ENCODE data around the gene ARAP3.

Gene ARAP3

GRCh38 chr5:141701360-141702119 lies 19.5 kb upstream of the ARAP3 start:
- no peak for DNase-seq

DNA sequence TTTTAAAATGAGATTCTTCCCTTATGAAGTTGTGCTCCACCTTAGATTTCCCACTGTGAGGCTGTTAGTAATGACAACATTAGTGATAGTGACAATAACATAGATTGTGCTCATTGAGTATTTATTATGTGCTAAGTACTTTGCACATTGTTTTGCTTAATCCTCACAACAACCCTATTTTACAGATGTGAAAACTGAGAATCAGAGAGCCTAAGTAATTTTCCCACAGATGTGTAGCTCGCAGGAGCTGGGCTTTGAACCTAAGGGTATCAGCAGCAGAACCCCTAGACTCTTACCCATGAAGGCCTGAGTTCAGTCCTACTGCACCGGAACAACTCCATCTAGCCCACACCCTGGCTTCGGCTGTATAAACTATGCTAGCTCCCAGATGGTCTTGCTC lies 15.6 kb upstream of the ARAP3 start:
- DNase-seq: no peak

DNA sequence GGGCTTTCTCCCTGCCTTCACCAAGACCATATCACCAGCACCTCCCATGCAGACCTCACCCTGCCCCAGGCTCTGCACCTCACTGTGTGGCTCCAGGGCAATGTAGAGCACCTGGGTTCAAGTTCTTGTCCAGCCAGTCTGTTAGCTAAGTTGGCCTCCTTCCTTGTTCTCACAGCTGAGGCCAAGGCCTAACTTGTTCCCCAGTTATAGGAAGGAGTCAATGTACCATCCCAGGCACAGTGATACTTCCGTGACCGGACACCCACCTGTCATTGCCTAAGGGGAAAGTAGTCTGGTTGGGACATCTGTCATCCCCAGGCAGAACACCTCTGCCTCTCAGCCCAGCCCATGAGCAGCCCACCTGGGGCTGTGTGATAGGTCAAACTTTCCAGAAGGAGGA lies 14.4 kb upstream of the ARAP3 start:
- no peak for DNase-seq

DNA sequence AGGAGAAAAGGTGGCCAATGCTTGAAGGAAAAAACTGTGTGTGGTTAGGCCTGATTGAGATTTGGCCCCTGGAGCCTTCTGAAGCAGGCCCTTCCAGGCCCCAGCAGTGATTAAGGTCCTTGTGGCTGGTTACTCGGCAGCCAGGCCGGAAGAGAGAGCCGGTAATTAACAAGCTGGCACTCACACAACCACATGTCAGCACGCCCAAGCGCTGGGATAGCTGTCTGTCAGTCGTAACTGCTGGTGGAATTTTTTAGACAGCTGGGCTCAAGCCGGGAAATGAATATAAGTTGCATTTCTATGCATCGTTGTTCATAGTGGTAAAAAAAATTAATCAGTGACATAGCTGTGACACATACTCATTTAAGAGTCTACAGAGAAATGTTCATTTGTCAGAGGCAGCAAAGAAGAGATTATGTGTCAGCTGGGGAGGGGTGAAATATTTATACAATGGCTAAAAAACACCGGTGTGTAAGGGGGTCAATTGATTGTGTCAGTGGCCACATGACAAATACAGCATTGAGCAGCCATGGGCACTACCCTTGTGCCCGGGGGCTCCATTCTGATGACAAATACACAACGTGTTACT lies 13.7 kb upstream of the ARAP3 start:
- DNase-seq: no peak

GRCh38 chr5:141694479-141694878 lies 12.4 kb upstream of the ARAP3 start:
- DNase-seq: no peak

DNA sequence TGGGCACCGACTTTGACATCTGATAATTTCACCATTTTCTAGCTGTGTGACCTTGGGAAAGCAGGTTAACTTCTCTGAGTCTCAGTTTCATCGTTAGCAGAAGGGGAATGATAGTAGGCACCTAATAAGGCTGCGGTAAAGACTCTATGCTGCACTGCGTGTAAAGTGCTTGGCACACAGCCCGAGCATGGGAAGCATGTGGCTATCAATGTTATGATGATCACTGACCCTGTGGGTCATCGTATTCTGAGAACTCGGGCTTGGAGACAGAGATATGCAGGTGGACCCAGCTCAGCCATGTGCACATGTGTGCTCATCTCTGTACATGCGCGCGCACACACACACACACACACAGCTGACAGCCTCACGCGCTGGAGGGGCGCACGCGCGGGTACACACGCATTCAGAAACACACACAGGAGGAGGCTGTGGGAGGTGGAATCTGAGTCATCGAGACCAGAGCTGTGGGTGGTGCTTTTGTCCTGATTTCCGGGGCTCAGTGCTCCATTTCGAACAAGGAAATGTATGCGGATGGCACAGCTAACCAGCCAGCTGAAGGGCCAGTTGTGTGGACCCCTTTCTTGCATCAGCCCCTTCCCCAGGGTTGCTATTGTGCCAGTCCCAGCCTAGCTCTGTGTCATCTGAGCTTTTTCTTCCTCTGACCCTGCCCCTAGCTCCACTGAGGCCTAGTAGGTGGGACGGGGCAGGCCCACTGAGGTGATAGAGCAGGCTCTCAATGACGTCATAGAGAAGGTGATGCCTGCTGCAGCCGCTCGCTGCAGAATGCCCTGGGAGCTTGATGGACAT lies 11.1 kb upstream of the ARAP3 start:
- no peak for DNase-seq

- no peak for DNase-seq
Observed at GRCh38 chr5:141692533-141692888, 10.5 kb upstream of the ARAP3 start.

DNA sequence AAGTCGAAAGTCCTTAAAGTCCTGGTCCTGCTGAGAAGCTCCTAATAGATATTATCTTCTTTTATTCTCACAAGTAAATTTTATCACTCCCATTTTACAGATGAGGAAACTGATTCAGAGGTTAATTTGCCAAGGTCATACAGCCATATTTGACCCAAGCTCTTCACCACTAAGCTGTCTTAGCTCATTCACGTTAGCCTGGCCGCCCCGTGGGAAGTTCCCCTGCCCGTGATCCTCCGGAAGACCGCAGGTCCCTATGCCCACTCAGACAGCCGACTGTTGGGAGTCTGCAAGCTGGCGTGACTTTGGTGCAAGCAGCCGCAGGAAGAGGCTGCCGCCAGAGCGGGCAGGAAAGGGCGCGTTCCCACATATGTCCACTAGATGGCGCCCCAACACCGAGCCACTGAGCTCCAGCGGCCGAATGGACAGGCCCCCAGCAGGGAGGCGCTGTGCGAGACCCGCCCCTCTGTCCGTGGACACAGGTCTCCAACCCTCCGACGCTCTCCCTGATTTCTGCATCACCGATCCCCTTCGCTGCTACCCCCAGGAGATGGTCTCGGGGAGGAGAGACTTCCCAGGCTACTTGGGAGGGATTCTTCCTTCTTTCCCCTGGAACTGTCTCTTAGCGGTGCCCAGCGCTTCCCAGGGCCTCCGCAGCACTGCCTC lies 10.0 kb upstream of the ARAP3 start:
- no peak for DNase-seq

- DNase-seq: no peak
Observed at GRCh38 chr5:141691286-141691866, 9.3 kb upstream of the ARAP3 start.

DNA sequence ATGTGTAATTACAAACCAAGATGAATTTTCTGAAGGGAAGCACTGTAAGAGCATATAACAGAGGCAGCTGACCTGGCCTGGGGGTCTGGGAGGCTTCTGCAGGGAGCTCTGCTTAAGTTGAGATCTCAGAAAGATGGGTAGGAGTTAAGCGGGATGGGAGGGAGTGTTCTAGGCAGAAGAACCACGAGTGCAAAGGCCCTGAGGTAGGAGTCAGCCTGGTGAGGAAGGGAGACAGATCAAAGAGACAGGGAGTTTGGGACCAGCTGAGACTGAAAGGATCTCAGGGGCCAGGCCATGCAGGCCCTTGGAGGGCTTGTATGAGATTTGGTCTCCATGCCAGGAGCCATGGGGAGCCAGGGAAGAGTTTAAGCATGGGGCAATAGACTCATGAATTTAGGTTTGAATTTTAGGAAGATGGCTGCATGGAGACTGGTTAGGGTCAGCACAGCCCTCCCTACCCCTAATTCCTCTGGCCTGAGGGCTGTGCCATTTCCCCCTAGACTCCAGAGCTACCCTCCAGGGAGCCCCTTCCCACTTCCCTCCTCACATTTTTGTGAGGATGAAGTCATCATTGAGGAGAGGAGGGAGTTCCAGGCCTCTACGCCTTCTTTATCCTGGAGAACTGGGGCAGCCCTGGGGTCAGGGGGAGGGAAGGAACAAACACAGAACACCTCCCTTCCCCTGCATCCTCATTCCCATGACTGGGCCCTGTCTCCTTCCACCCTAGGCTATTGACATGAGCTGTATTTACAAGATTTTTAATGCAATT lies 4.8 kb upstream of the ARAP3 start:
- DNase-seq: no peak

GRCh38 chr5:141685591-141685990 lies 3.6 kb upstream of the ARAP3 start:
- no peak for DNase-seq

DNA sequence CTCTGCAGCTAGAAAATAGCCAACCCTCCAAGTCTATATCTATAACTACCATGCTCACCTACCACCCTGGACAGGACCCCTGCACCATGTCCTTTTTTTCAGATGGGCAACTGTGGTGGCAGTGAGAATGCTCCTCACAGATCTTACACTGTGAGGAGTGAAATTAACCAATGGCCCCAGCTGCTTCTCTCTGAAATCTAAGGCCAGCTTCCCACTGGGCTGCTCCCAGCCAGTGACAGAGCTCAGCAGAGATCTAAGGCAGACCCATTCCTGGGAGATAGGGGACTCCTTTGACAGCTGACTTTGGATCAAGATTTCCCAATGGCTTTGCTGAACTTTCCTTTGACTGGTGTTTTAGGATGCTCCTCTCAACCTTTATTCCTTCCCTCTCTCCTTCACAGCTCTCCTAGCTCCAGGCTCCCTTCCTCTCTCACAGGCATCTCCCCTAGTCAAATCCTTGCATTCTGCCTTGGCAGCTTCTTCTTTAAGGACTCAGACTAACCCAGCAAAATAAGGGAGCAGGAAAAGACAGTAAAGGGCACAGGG lies 1.6 kb upstream of the ARAP3 start:
- no peak for DNase-seq

DNA sequence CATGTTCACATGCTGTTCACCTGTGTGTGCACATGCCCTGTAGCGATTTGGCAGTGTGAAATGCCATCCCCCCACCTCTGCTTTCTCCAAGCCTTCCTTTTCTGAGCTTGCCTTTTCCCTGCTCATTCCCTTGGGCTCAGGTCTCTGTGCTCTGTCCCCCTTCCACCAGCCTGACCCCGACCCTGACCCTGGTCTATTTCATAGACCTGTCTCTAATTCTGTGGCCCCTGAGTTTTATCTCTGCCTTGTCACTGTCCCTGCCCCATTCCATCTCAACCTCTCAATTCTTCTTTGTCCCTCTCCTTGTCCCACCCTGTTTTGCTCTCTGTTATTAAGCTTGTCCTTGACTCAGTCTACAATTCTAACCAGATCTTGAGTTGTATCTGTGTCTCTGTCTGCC lies 735 bp downstream of the ARAP3 start:
- no peak for DNase-seq

DNA sequence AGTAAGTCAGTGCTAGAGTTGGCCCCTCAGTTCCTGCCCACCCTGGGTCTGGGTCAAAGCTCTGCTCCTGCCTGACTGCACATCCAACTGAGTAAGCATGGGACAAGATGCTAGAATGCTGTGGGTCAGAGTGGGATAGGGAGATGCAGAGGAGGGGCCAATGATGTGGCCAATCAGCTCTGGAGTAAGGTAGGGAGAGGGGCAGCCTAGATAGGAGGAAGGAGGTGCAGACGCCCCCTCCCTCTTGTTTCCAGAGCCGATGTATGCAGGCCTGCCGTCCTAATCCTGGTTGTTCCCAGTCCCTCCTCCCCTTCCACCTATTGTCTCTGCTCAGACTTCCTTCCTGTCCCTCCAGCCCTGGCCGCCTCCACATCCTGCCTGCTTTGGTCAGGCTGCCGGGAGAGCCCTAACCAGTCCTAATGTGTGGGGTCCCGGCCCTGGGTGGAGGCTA lies 1.3 kb downstream of the ARAP3 start:
- no peak for DNase-seq

DNA sequence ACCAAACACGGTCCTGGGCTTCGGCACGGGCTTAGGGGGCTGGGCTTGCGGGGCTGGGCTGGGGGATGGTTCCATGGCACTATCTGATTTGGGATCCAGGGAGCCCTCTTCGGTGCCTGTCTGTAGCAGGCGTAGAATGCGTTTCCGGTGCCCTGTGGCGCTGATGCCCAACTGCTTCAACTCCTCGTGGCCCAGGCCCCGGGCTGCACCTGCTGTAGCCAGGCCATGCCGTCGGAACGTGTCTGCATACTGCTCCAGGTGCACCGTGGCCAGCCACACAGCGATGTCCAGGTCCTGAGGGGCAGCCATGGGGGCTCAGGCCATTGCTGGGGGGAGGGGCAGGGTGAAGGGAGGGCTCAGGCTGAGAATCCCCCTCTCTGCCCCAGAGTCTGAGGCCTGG lies 1.9 kb downstream of the ARAP3 start:
- DNase-seq: no peak

DNA sequence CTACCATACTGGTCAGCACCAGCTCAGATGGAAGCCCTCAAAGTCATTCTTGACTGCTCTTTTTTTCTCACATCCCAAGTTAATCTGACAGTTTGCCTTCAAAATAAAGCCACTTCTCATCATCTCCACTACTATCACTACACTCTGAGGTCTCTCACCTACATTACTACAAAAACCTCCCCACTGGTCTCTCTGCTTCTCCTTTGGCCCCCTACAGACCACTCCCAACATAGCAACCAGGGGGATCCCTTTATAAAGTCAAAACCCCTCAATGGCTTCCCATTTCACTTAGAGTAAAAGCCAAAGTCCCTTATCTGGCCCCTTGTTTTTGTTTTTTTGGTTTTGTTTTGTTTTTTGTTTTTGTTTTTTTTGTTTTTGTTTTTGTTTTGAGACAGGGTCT lies 4.6 kb downstream of the ARAP3 start:
- no peak for DNase-seq

DNA sequence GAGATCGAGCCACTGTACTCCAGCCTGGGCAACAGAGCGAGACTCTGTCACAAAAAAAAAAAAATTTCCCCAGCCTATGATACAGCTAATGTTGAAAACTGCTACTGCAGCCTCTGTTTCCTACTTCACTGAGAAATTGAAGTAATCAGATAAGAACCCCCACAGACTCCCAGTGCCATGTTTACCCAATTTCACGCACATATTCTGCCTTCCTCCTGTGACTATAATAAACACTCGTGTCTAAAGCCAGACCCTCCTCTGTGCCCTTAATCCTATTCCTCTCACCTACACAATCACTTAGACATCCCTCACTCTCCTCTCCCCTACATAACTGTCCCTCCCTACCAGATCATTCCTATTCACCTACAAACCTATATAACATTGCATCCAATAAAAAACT lies 6.4 kb downstream of the ARAP3 start:
- DNase-seq: no peak

DNA sequence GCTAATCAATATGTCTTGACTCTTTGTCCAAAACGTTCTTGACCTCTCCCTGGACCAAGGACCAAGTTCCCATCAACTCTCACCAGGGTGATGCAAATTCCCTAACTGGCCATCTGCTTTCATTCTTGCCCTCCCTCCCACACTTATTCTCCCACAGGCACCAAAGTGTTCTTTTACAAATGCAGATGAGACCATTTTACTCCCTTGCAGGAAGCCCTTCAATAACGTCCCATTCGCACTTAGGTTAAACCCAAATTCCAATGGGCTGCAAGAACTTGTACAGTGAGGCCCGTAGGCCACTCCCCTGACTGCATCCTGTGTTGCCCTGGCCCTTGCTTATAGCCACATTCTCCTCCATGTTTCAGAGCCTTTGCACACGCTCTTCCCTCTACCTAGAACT lies 7.3 kb downstream of the ARAP3 start:
- no peak for DNase-seq

DNA sequence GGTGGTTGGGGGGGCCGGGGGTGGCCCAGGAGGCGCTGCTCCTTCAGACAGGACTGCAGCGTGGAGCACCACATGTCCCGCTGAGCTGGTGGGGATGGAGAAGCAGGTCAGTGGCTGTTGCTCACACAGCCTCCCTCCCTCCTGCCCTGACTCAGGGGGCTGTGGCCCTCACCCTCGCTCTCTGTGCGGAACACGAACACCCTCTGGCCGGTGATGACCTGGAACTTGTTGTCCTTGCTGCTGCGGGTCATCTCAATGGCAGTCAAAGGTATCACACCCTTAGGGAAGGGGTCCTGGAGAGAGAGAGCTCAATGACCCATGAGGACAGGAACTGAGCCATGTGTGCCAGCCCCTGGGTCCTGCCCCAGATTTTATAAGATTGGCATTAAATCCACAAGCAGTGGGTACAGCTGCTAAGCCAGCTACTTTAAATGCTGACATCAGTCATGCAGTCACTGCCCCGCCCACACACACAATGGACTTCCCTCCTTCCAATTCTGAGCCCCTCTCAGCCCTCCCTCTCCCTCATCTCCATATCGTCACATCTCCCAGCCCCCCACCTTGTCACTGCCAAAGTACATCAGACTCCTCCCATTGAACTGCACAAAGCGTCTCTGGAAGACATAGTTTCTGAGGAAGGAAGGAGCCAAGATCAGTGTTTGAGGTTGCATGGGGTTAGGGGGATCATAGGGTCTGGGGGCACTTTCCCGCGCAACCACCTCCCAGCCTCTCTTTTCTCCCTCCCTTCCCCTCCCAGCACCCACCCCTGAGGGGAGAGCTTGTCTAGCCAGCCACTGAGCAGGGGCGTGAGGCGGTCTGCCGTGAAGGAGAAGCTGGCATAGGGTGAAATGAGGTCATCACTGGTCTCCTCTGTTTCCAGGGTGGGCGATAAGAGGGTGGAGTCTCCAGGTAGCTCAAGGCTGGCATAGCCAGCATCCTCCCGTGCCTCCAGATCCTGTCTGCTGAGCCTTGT lies 8.9 kb downstream of the ARAP3 start:
- DNase-seq: no peak

DNA sequence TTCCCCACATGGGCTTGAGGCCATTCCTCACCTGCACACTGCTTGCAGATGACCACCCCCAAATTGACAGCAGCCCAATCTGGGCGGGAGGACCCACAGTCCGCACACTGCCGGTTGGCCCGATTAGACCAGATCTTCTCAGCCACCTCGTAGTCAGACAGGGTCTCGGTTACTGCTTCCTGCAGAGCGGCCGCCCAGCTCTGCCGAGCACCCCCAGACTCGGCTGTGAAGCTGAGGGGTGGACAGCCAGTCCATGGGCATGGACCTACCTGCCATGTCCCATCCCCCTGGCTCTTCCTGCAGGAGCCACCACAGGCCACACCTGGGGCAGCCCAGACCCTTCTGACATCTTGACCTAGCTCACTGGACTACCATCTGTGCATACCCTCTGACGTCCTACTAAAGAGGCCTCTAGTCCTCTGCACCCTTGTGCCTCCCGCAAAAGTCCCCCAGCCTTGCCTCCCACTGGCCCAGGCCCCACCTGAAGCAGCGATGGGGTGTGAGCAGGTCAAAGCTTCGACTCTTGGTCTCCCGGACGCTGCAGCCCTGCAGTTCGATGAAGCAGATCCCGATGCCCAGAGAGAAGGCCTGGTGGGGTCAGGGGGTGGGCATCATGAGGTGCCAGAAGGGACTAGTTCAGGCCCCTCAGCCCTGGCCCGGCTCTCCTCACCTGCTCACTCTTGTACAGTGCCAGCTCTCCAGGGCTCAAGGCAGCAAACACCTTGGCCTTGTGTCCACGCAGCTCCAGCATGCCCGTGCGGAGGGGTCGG lies 9.8 kb downstream of the ARAP3 start:
- DNase-seq: no peak
